ENCODE data around the gene PRKAG1.

DNA sequence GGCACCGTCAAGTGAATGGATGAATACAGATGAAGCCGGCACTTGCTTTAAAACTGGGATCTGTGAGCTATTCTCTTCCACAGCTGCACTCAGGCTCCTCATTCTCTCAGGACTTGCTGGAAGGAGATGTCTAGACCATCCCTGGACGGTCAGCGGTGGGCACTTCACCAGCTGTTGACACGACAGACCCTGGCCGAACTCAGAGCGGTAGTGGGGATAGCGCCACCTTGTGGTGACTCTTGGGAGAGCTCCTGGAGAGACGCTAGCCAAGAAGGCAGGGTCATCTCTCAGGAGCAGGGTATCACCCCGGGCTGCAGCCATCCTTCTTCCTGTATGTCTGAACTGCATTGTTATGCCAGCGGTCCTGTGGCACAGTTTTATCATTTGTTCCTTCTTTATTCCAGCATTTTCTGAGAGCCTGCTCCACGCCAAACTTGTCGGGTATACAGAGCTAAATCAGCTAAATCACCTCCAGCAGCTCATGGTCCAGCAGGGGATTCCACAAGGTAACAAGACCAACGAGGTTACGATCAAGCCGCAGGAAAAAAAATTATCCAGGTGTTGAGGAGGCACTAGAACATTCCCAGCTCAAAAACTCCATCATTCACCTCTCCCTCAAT lies 30.4 kb downstream of the PRKAG1 start:
- TF ChIP-seq TP53 (CRISPR knock-in tag; IDR thresholded peaks at IDR 0.05) (no peak), IRF2 (CRISPR knock-in tag; IDR thresholded peaks at IDR 0.05; ENCODE audit: borderline replicate concordance, low read depth) (no peak), CTCF (IDR thresholded peaks at IDR 0.05) (peak; percentile 96), ZNF263 (CRISPR knock-in tag; IDR thresholded peaks at IDR 0.05; ENCODE audit: low read depth) (no peak), ZNF121 (CRISPR knock-in tag; IDR thresholded peaks at IDR 0.05) (no peak), NFE2L1 (CRISPR knock-in tag; IDR thresholded peaks at IDR 0.05) (no peak), ZBTB43 (CRISPR knock-in tag; IDR thresholded peaks at IDR 0.05) (no peak), HMGXB4 (CRISPR knock-in tag; IDR thresholded peaks at IDR 0.05) (no peak)
- TF ChIP-seq, protein P1, sequence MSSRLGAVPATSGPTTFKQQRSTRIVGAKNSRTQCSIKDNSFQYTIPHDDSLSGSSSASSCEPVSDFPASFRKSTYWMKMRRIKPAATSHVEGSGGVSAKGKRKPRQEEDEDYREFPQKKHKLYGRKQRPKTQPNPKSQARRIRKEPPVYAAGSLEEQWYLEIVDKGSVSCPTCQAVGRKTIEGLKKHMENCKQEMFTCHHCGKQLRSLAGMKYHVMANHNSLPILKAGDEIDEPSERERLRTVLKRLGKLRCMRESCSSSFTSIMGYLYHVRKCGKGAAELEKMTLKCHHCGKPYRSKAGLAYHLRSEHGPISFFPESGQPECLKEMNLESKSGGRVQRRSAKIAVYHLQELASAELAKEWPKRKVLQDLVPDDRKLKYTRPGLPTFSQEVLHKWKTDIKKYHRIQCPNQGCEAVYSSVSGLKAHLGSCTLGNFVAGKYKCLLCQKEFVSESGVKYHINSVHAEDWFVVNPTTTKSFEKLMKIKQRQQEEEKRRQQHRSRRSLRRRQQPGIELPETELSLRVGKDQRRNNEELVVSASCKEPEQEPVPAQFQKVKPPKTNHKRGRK (CRISPR knock-in tag; IDR thresholded peaks at IDR 0.05; ENCODE audit: borderline replicate concordance) = no peak
